Breast epithelium (tissue), 4 donors: Measurements from ENCODE around the gene RARG. TPM values are rescaled to one million over a fixed set of nuclear protein-coding genes. Genes with fewer than 3 reads are reported as not detected.

ENCODE experiments used
- DNase-seq, 2 donors: peaks; one replicate each; pipeline ENCODE4 v3.0.0-alpha.2; 2019; ENCODE audit warnings: low spot score in 2 of 2
- H3K27ac ChIP-seq, 2 donors: fragments of 200-600 bp; sonication (generic) in 1 of 2; one replicate each; pipeline ENCODE4 v1.5.1; 2016 to 2019; ENCODE audit warnings: mild to moderate bottlenecking in 1 of 2
- H3K27me3 ChIP-seq, 2 donors: fragments of 200-600 bp; sonication (generic) in 1 of 2; one replicate each; pipeline versions ENCODE4 v1.5.1 to v1.6.0; 2017 to 2019; ENCODE audit warnings: control low read depth in 1 of 2, mild to moderate bottlenecking in 1 of 2
- H3K36me3 ChIP-seq: fragments of 200-600 bp; one replicate; pipeline ENCODE4 v1.5.1; 2019
- H3K4me1 ChIP-seq, 2 donors: fragments of 200-600 bp; sonication (generic); one replicate each; pipeline ENCODE4 v1.5.1; 2016 to 2019; ENCODE audit warnings: control low read depth in 1 of 2
- H3K4me3 ChIP-seq, 3 donors: fragments of 200-600 bp; sonication (generic); 1 replicate in 2 of 3; 2 replicates in 1 of 3; pipeline ENCODE4 v1.5.1; 2016 to 2019; ENCODE audit warnings: mild to moderate bottlenecking in 3 of 3, moderate library complexity in 2 of 3
- H3K9me3 ChIP-seq, 2 donors: fragments of 200-600 bp; sonication (generic) in 1 of 2; one replicate each; pipeline ENCODE4 v1.5.1; 2016 to 2019; ENCODE audit warnings: control low read depth in 1 of 2
- CTCF ChIP-seq, 3 donors: fragments of 450-650 bp; IDR thresholded peaks; one replicate each; pipeline ENCODE4 v1.5.1; 2016 to 2017; ENCODE audit warnings: antibody characterized with exemption in 3 of 3, mild to moderate bottlenecking in 3 of 3, moderate library complexity in 3 of 3
- POLR2A ChIP-seq: fragments of 450-650 bp; IDR thresholded peaks from one replicate; pipeline ENCODE4 v1.6.1; 2016; ENCODE audit warnings: antibody characterized with exemption, mild to moderate bottlenecking, moderate library complexity
- POLR2AphosphoS5 ChIP-seq, 3 donors: sonication (generic); formaldehyde crosslinking; IDR thresholded peaks; one replicate each; pipeline ENCODE4 v1.6.1; 2017; ENCODE audit warnings: antibody characterized with exemption in 3 of 3
- intact Hi-C: fragments of 100-400 bp; cut with DNase I; formaldehyde crosslinking; loops from one replicate; pipeline ENCODE4 v1.15.1; 2023; ENCODE audit warnings: low total_unique reads
- total RNA-seq, 3 donors: library from RNA; depleted of rRNA; stranded (reverse); fragments of >200 nt; gene quantifications; one replicate each; pipeline ENCODE4 v1.1.0, GENCODE V29; 2016

Gene RARG
- total RNA-seq, 3 donors from 2014 or later = 12.2 to 39.8 (median 23.3) TPM

- DNase-seq = no peak
- intact Hi-C loops = no loop called here
- no peaks in the 10 kb centered on the region for H3K36me3 ChIP-seq
- H3K27ac ChIP-seq = no peak overlapping the region
- H3K9me3 ChIP-seq = no peaks in the 10 kb centered on the region
- TF ChIP-seq POLR2AphosphoS5 (IDR thresholded peaks at IDR 0.05) (no peak), POLR2A (no peak), CTCF (IDR thresholded peaks at IDR 0.05) (no peak)
- no peak overlapping the region for H3K4me3 ChIP-seq
- no peaks in the 10 kb centered on the region for H3K4me1 ChIP-seq
- H3K27me3 ChIP-seq = no peaks in the 10 kb centered on the region
Measured at GRCh38 chr12:53161119-53161911, 70.7 kb downstream of the RARG start.

- Histone ChIP-seq H3K36me3 (no peaks in the 10 kb centered on the region), H3K4me1 (no peaks in the 10 kb centered on the region), H3K4me3 (no peak overlapping the region), H3K9me3 (no peaks in the 10 kb centered on the region), H3K27ac (no peak overlapping the region), H3K27me3 (no peaks in the 10 kb centered on the region)
- DNase-seq = no peak
- TF ChIP-seq POLR2A (no peak), POLR2AphosphoS5 (IDR thresholded peaks at IDR 0.05) (no peak)
- intact Hi-C loops = no loop called here
Measured at GRCh38 chr12:53160673-53161072, 71.3 kb downstream of the RARG start.

Other genes starting within 250 kb of the RARG start
- 100 to 1,000 TPM; 600 to 759 (median 614) TPM for gene EIF4B, start 225.8 kb downstream of the RARG start, total RNA-seq
- gene TNS2, start 182.1 kb downstream of the RARG start, total RNA-seq = 100 to 1,000 TPM in 2 of 3 donors, 10 to 100 TPM in 1; 65.4 to 228 (median 156) TPM
- 10 to 100 TPM; 31.8 to 45.8 (median 36.3) TPM for gene SPRYD3, start 152.8 kb downstream of the RARG start, total RNA-seq
- gene IGFBP6, start 134.5 kb downstream of the RARG start, total RNA-seq = 100 to 1,000 TPM; 169 to 708 (median 284) TPM
- gene SOAT2, start 128.7 kb downstream of the RARG start, total RNA-seq = under 1 TPM in 2 of 3 donors, not detected in 1; 0.16 to 0.33 TPM
- 10 to 100 TPM; 17.9 to 22.0 (median 19.3) TPM for gene ZNF740, start 51.5 kb downstream of the RARG start, total RNA-seq
- gene CSAD, start 51.3 kb downstream of the RARG start, total RNA-seq = 10 to 100 TPM; 60.2 to 74.1 (median 68.8) TPM
- gene ITGB7, start 25.0 kb downstream of the RARG start, total RNA-seq = 1 to 10 TPM; 1.1 to 2.9 (median 2.9) TPM
- gene ESPL1, start 36.1 kb upstream of the RARG start, total RNA-seq = 1 to 10 TPM in 2 of 3 donors, under 1 TPM in 1; 0.33 to 1.3 (median 1.2) TPM
- 1,000 to 10,000 TPM in 1 of 3 donors, 100 to 1,000 TPM in 2; 764 to 1,048 (median 840) TPM for gene PFDN5, start 63.3 kb upstream of the RARG start, total RNA-seq
- gene MYG1, start 67.5 kb upstream of the RARG start, total RNA-seq = 10 to 100 TPM; 35.7 to 63.8 (median 39.1) TPM
- 10 to 100 TPM; 46.2 to 63.7 (median 51.0) TPM for gene AAAS, start 89.4 kb upstream of the RARG start, total RNA-seq
- not detected for gene SP7, start 104.1 kb upstream of the RARG start, total RNA-seq
- 100 to 1,000 TPM in 1 of 3 donors, 10 to 100 TPM in 2; 84.6 to 111 (median 91.4) TPM for gene SP1, start 148.0 kb upstream of the RARG start, total RNA-seq
- gene AMHR2, start 191.6 kb upstream of the RARG start, total RNA-seq = under 1 TPM in 1 of 3 donors, not detected in 2; 0.15 TPM
- gene PRR13, start 209.5 kb upstream of the RARG start, total RNA-seq = 10 to 100 TPM; 57.1 to 65.1 (median 61.0) TPM
- gene PCBP2, start 219.9 kb upstream of the RARG start, total RNA-seq = 100 to 1,000 TPM; 512 to 722 (median 529) TPM